ENCODE data around the gene NUP133.

GRCh38 chr1:229425564-229426159 lies 82.5 kb downstream of the NUP133 start:
- TF ChIP-seq CTCF (IDR thresholded peaks at IDR 0.05; ENCODE audit: extremely low read depth in 1 of 2, insufficient read depth in 1 of 2, low read depth in 1 of 2, low read length in 2 of 2) (no peak), MAX (IDR thresholded peaks at IDR 0.05; ENCODE audit: insufficient read depth, insufficient read length) (no peak), POLR2A (IDR thresholded peaks at IDR 0.05; ENCODE audit: low read depth, low read length) (no peak), EZH2 (IDR thresholded peaks at IDR 0.05; ENCODE audit: borderline replicate concordance, low read depth, low read length, severe bottlenecking) (no peak), POLR2AphosphoS5 (IDR thresholded peaks at IDR 0.05; ENCODE audit: insufficient read depth, low read depth, low read length) (no peak), MYC (IDR thresholded peaks at IDR 0.05; ENCODE audit: low read depth, low read length) (no peak), JUN (IDR thresholded peaks at IDR 0.05; ENCODE audit: borderline replicate concordance, insufficient read depth, insufficient read length, low read depth) (no peak), GATA2 (IDR thresholded peaks at IDR 0.05; ENCODE audit: insufficient read depth, insufficient read length, low read depth, low read length) (no peak)

Data from endothelial cell of umbilical vein (primary cell).